Tibial nerve (tissue), 4 donors: ENCODE data around the gene JPT2. TPM values are rescaled to one million over a fixed set of nuclear protein-coding genes. Genes with fewer than 3 reads are reported as not detected.

Experiments
- DNase-seq, 2 donors: peaks; one replicate each; pipeline ENCODE4 v3.0.0-alpha.2; 2019; ENCODE audit warnings: low spot score in 2 of 2
- H3K27ac ChIP-seq, 4 donors: fragments of 200-600 bp; sonication (generic) in 3 of 4; one replicate each; pipeline ENCODE4 v1.5.1; 2017 to 2019; ENCODE audit warnings: mild to moderate bottlenecking in 1 of 4
- H3K27me3 ChIP-seq, 2 donors: fragments of 200-600 bp; sonication (generic) in 1 of 2; one replicate each; pipeline versions ENCODE4 v1.5.1 to v1.6.0; 2017 to 2019
- H3K36me3 ChIP-seq, 3 donors: fragments of 200-600 bp; sonication (generic); one replicate each; pipeline ENCODE4 v1.5.1; 2018 to 2019
- H3K4me1 ChIP-seq, 4 donors: fragments of 200-600 bp; sonication (generic) in 3 of 4; one replicate each; pipeline ENCODE4 v1.5.1; 2017 to 2019
- H3K4me3 ChIP-seq, 4 donors: fragments of 200-600 bp; sonication (generic) in 3 of 4; one replicate each; pipeline ENCODE4 v1.5.1; 2017 to 2019; ENCODE audit warnings: mild to moderate bottlenecking in 1 of 4, moderate library complexity in 1 of 4
- H3K9me3 ChIP-seq, 4 donors: fragments of 200-600 bp; sonication (generic) in 3 of 4; one replicate each; pipeline ENCODE4 v1.5.1; 2017 to 2019
- CTCF ChIP-seq, 5 experiments: fragments of 200-600 bp in 3 of 5; fragments of 450-650 bp in 2 of 5; sonication (generic) in 3 of 5; IDR thresholded peaks; one replicate each; pipeline ENCODE4 v1.5.1; 2016 to 2019; ENCODE audit warnings: antibody characterized with exemption in 5 of 5, mild to moderate bottlenecking in 3 of 5, moderate library complexity in 2 of 5
- EP300 ChIP-seq, 2 donors: sonication (generic); formaldehyde crosslinking; IDR thresholded peaks; one replicate each; pipeline ENCODE4 v1.6.1; 2017; ENCODE audit warnings: antibody characterized with exemption in 2 of 2, mild to moderate bottlenecking in 1 of 2
- POLR2A ChIP-seq, 2 donors: fragments of 450-650 bp; IDR thresholded peaks; one replicate each; pipeline ENCODE4 v1.6.1; 2017; ENCODE audit warnings: antibody characterized with exemption in 2 of 2, mild to moderate bottlenecking in 2 of 2, moderate library complexity in 2 of 2
- WGBS, 2 donors: methylation state at CpG; one replicate each; pipeline ENCODE4 v1.1.5; 2018; 5-methylcytosine and 5-hydroxymethylcytosine counted together
- total RNA-seq, 4 donors: library from RNA; depleted of rRNA; stranded (reverse); fragments of >200 nt; gene quantifications; one replicate each; pipeline ENCODE4 v1.1.0, GENCODE V29; 2016

The JPT2 gene, protein sequence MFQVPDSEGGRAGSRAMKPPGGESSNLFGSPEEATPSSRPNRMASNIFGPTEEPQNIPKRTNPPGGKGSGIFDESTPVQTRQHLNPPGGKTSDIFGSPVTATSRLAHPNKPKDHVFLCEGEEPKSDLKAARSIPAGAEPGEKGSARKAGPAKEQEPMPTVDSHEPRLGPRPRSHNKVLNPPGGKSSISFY
- total RNA-seq, result 10 to 100 TPM; 15.0 to 28.9 (median 16.1) TPM

- TF ChIP-seq POLR2A (IDR thresholded peaks at IDR 0.05), result peak in 1 of 2 donors; percentile 51
- peak in 1 of 5 experiments; percentile 41 for TF ChIP-seq CTCF (IDR thresholded peaks at IDR 0.05)
- TF ChIP-seq EP300 (IDR thresholded peaks at IDR 0.05), result peak in 1 of 2 donors; percentile 57
- WGBS, 2 donors, result 0 to 1% methylated on average over 36 to 46 of the region's 79 CpGs
Observed at GRCh38 chr16:1677942-1678499, at the start of gene JPT2. Gene JPT2 (plus strand): TSS chr16:1678279. CDS start chr16:1678313, 34 bp downstream.

DNA sequence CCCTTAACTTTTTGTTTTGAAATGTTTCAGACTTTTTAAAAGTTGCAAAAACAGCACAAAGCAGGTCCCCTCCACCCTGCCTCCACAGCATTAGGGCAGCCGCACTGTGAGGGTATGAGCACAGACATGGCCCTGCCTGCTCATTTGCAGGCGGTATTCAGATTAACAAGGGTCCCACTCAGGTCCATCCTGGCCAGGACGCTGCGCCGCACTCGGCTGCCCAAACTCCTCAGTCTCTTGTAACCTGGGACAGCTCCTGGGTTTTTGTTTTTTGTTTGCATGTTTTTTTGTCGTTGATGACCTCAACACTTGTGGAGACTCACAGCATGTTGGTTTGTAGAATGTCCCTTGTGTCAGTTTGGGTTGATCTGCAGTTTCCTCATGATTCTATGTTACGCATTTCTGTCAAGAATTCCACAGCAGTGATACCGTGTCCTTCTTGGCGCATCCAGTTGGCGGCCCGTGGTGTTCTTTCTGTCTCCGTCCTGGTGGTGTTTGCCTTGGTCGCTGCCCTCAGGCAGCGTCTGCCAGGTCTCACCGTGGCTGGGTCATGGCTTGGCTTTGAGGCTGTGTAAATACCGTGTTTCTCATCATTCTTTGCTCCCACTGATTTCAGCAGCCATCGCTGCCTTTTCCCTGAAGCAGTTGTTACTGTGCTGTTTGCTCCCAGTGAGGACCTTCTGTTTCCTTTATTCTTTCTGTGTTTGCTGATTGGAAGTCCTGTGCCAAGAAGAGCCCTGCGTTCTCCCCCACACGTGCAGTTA, 47.4 kb upstream of the JPT2 start:
- H3K36me3 ChIP-seq, result peaks cover 0 to 100% (median 9%) of the 10 kb centered on the region in 3 donors
- peaks cover 0 to 30% (median 0%) of the 10 kb centered on the region in 4 donors for H3K4me1 ChIP-seq
- DNase-seq, result no peak
- H3K9me3 ChIP-seq, result no peaks in the 10 kb centered on the region
- no peaks in the 10 kb centered on the region for H3K27me3 ChIP-seq
- 89% methylated on average over 20 of the region's 20 CpGs for whole genome bisulfite sequencing, 2 donors
- H3K27ac ChIP-seq, result no peak overlapping the region
- TF ChIP-seq CTCF (IDR thresholded peaks at IDR 0.05) (no peak), POLR2A (IDR thresholded peaks at IDR 0.05) (no peak), EP300 (IDR thresholded peaks at IDR 0.05) (no peak)
- no peak overlapping the region for H3K4me3 ChIP-seq

More at GRCh38 chr16:1677942-1678499, at the start of gene JPT2:
- Histone ChIP-seq H3K4me3 (peak within 1 kb of the TSS; percentile 64 to 87 (median 76)), H3K4me1 (peaks cover 0 to 19% (median 2%) of the 10 kb centered on the region in 4 donors), H3K9me3 (no peaks in the 10 kb centered on the region), H3K36me3 (peaks cover 0 to 31% (median 9%) of the 10 kb centered on the region in 3 donors), H3K27ac (peak within 1 kb of the TSS in 3 of 4 donors; percentile 18 to 78 (median 75)), H3K27me3 (no peaks in the 10 kb centered on the region)
- DNase-seq, result peak; percentile 91

GRCh38 chr16:1631230-1631629, 46.8 kb upstream of the JPT2 start:
- Histone ChIP-seq H3K27ac (no peak overlapping the region), H3K36me3 (peaks cover 0 to 100% (median 9%) of the 10 kb centered on the region in 3 donors), H3K27me3 (no peaks in the 10 kb centered on the region), H3K9me3 (no peaks in the 10 kb centered on the region), H3K4me1 (peaks cover 0 to 24% (median 0%) of the 10 kb centered on the region in 4 donors), H3K4me3 (no peak overlapping the region)
- TF ChIP-seq POLR2A (IDR thresholded peaks at IDR 0.05) (no peak), CTCF (IDR thresholded peaks at IDR 0.05) (no peak), EP300 (IDR thresholded peaks at IDR 0.05) (no peak)
- no peak for DNase-seq
- 85 to 92% methylated on average over 9 of the region's 9 CpGs for WGBS, 2 donors

DNA sequence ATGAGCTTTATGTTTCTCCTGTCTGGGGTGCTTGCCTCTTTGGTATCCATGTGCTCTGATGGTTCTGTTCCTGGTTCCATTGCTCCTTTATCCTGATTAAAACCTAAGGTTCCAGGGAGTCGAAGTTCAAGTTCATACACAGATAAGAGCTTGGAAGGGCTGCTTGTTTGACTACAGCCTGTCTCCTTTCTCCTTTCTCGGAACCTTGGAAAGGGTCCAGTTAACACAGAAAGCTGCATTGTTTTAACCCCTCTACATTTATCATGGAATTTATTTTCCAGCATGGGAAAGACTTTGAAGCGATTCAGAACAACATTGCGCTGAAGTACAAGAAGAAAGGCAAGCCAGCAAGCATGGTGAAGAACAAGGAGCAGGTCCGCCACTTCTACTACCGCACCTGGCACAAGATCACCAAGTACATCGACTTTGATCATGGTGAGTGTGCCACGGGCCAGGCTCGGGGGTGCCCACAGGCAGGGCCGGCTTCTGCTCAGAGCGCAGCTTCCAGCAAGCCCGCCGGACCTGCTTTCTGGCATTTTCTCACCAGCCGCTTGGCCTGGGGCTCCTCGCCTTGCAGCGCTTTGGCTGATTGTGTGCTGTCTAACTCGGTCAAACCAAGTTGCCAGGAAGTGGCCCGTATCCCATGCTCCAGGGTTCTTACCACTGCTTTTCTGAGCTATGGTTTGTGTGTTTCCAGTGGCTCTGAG, 46.0 kb upstream of the JPT2 start:
- Histone ChIP-seq H3K36me3 (peaks cover 0 to 98% (median 9%) of the 10 kb centered on the region in 3 donors), H3K4me3 (no peak overlapping the region), H3K27ac (no peak overlapping the region), H3K4me1 (peaks cover 0 to 20% (median 0%) of the 10 kb centered on the region in 4 donors), H3K27me3 (no peaks in the 10 kb centered on the region), H3K9me3 (no peaks in the 10 kb centered on the region)
- TF ChIP-seq EP300 (IDR thresholded peaks at IDR 0.05) (no peak), CTCF (IDR thresholded peaks at IDR 0.05) (no peak), POLR2A (IDR thresholded peaks at IDR 0.05) (no peak)
- 64 to 77% methylated on average over 16 to 18 of the region's 18 CpGs for WGBS, 2 donors
- no peak for DNase-seq
